Peyer's patch (tissue), 4 donors: ENCODE data around the gene GP1BA.

Source experiments
- CTCF ChIP-seq, 6 experiments: fragments of 450-650 bp in 4 of 6; fragments of 200-600 bp in 2 of 6; sonication (generic) in 1 of 6; IDR thresholded peaks; one replicate each; pipeline ENCODE4 v1.5.1; 2017 to 2019; ENCODE audit warnings: antibody characterized with exemption in 6 of 6, mild to moderate bottlenecking in 3 of 6, moderate library complexity in 1 of 6
- POLR2A ChIP-seq, 2 donors: fragments of 450-650 bp; IDR thresholded peaks; one replicate each; pipeline ENCODE4 v1.5.1; 2017; ENCODE audit warnings: antibody characterized with exemption in 2 of 2, mild to moderate bottlenecking in 2 of 2, moderate library complexity in 2 of 2

- TF ChIP-seq CTCF (IDR thresholded peaks at IDR 0.05), result peak in 4 of 6 experiments; percentile 5 to 18 (median 10)
- no peak for TF ChIP-seq POLR2A (IDR thresholded peaks at IDR 0.05)
These were observed 24.5 kb downstream of the GP1BA start for GRCh38 chr17:4956493-4957061.
